ENCODE results near the gene HSFX4.
"Not testable (repeated sequence)": the region's sequence is repeated elsewhere in the genome, so short reads cannot be mapped to it uniquely, and the experiment has no call there.

The HSFX4 gene

GRCh38 chrX:149929400-149929799, at the start of gene HSFX4:
Gene HSFX4 (plus strand): TSS chrX:149929573. CDS start chrX:149929645, 72 bp downstream.
- not testable (repeated sequence) for DNase-seq

GRCh38 chrX:149881081-149881711, 48.2 kb upstream of the HSFX4 start, which contains the start of gene MAGEA8:
Gene MAGEA8 (plus strand): TSS chrX:149881183. CDS start chrX:149884273, 3,090 bp downstream.
- DNase-seq, result no peak

- DNase-seq, result not testable (repeated sequence)
These were observed 38.5 kb upstream of the HSFX4 start for GRCh38 chrX:149890828-149891227.

- no peak for DNase-seq
These were observed 30.8 kb upstream of the HSFX4 start for GRCh38 chrX:149898554-149898953.

- no peak for DNase-seq
These were observed 25.3 kb upstream of the HSFX4 start for GRCh38 chrX:149903889-149904748.

GRCh38 chrX:149908308-149908707, 21.1 kb upstream of the HSFX4 start:
- no peak for DNase-seq

GRCh38 chrX:149908727-149909126, 20.6 kb upstream of the HSFX4 start:
- no peak for DNase-seq

GRCh38 chrX:149909324-149910177, 19.8 kb upstream of the HSFX4 start:
- DNase-seq, result no peak

- DNase-seq, result peak; percentile 56
These were observed 19.1 kb upstream of the HSFX4 start for GRCh38 chrX:149910178-149910695.

GRCh38 chrX:149916745-149917392, 12.5 kb upstream of the HSFX4 start:
- DNase-seq, result no peak

- DNase-seq, result not testable (repeated sequence)
These were observed 5.5 kb upstream of the HSFX4 start for GRCh38 chrX:149923836-149924235.

GRCh38 chrX:149924434-149924833, 4.9 kb upstream of the HSFX4 start:
- not testable (repeated sequence) for DNase-seq

- DNase-seq, result not testable (repeated sequence)
These were observed 2.0 kb upstream of the HSFX4 start for GRCh38 chrX:149927245-149927963.

- not testable (repeated sequence) for DNase-seq
These were observed 1.5 kb upstream of the HSFX4 start for GRCh38 chrX:149927964-149928258.

GRCh38 chrX:149928635-149929034, 738 bp upstream of the HSFX4 start:
- DNase-seq, result not testable (repeated sequence)

GRCh38 chrX:149931355-149931754, 2.0 kb downstream of the HSFX4 start:
- not testable (repeated sequence) for DNase-seq

GRCh38 chrX:149932150-149932549, 2.8 kb downstream of the HSFX4 start:
- not testable (repeated sequence) for DNase-seq

GRCh38 chrX:149932970-149933369, 3.6 kb downstream of the HSFX4 start:
- DNase-seq, result not testable (repeated sequence)

GRCh38 chrX:149933547-149933946, 4.2 kb downstream of the HSFX4 start:
- not testable (repeated sequence) for DNase-seq

- not testable (repeated sequence) for DNase-seq
These were observed 8.0 kb downstream of the HSFX4 start for GRCh38 chrX:149937328-149937727.

GRCh38 chrX:149937871-149938426, 8.6 kb downstream of the HSFX4 start:
- no peak for DNase-seq

All from retina (tissue), 1 donor.